Stromal cell of bone marrow (primary cell): ENCODE results near the gene TAGLN2.
A peak's percentile ranks its signal among the peaks of the same experiment; 100 is the strongest.
"Not testable (repeated sequence)": the region's sequence is repeated elsewhere in the genome, so short reads cannot be mapped to it uniquely, and the experiment has no call there.

Source experiments
- DNase-seq: peaks from one replicate; pipeline ENCODE4 v3.0.0-alpha.2; 2012; ENCODE audit warnings: low read depth

Gene TAGLN2

DNA sequence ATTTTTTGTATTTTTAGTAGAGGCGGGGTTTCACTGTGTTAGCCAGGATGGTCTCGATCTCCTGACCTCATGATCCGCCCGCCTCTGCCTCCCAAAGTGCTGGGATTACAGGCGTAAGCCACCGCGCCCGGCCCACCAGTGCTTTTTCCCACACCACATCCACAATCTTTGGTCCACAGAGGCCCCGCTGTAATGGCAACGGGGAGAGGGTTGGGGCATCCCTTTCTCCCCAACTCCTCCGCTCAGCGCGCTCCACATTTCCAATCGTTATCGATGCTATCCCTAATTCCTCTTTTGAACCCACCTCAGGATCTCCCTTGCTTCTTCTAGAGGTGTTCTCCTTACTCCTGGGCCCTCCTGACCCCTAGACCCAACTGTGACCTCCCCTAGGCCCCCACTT, 25.7 kb downstream of the TAGLN2 start:
- DNase-seq = not testable (repeated sequence)

DNA sequence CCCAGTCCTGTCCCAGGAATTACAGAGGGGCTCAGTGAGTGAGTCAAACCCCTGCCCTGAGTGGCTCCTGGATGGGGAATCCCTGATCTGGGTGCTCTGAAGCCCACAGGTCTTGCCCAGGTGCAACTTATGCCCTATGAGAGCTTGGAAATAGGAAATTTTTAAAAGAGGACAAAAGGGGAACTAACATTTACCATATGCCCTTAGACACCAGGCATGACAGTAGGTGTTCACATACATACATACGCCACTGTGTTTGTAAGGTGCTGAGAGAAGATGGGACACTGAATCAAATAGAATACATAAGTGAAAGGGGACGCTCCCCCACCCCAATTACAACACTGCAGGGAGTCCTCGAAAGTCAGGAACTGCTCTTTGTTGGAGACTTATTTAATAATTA, 26.8 kb downstream of the TAGLN2 start:
- DNase-seq = no peak

DNA sequence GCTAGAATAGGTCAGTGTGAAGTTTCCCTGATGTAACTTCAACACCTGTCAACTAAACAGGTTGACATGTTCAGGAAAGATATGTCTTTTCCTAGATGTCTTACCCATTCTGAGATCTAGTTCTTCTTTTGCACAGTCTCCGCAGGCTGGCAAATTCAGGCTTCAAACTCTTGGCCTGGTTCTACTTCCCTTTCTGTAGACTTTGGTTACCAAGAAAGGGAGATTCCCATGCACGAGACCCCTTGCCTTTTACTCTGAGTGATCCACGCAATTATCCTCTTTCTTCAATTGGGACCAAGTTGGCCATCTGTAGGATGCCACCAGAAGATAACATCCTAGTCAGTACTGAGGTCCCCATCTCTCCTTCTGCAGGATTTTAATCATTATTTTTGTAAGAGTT, 27.3 kb downstream of the TAGLN2 start:
- DNase-seq = no peak

DNA sequence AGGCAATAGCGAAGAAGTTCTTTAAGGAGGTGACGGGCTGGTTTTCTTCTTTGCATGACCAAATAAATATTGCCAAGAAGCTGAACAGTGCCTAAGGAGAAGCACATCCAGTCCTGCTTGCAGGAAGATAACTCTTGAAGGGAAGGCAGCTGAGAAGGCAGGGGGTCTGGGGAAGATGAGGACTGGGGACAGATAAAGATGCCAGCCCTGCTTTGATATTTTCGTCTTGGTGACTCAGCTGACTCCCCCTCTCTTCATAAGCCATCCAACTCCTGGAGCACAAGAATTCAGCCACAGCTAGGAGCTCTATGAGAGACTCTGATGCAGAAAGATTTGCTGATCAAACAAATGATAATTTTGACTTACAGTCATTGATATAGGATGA, 28.8 kb downstream of the TAGLN2 start:
- no peak for DNase-seq

DNA sequence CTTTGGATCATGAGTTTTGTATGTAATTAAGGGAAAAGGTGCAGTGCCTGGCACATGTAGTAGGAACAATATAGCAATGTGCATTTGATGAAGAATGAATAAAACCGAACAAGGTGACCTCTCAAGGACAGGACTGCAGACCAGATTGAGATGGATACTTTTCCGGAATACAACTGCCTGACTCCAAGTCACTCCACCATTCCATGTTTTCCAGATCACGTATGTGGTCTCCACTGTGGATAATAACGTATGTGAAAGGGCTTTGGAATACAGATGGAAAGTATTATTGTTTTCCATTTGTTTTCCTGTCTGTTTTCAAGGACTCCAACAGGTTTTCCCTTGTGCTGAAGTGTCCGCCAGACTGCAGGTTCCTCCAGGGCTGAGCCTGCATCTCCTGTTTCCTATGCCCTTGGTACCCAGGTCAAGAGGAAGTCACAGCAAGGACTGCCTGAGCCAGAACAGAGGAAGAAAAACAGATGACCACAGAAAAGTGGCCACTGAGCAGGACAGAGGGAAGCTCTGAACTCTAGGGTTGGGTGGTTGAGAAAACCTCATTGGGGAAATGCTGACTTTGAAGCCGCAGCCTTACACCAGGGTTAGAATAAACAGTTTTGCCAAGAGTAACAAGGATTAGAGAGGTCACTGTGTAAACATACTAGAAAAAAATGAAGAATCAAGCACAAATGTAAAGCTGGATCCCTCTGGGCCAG, 29.3 kb downstream of the TAGLN2 start:
- no peak for DNase-seq

DNA sequence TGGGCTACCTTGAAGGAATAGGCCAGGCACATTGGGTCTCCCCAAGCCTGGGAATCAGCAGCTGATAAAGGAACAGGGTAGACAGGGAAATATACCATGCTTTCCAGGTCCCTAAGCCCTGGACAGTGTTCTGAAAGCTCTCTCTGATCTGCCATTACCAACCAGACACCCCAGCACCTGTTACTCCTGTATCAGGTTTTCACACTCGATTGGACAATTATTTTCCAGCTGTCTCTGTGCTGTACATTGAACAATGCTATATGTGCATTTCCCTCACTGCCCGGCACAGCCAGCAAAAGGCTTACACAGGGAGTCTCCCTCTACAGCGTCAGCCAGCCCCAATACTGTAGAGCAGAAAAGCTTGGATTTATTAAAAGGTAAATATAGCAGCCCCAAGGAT, 30.0 kb downstream of the TAGLN2 start:
- DNase-seq = no peak

DNA sequence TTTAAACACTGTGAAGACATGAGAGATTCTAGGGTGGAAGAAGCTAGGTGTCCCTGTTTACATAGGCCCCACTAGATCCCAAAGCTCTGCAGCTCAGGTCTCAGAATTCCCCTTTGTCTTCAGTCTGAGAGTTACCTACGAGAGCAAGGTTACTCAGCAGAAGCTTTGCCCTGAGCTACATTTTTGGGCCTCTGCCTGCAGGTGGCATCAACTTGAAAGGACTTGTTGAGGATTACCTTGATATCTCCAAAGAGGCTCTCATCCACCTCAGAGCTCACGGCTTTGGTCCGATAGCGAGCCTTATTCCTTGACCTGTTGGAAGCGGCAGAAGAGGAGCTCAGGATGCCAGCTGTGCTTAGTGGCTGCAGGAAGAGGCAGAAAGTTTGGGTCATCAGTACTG, 32.4 kb downstream of the TAGLN2 start:
- DNase-seq = no peak

DNA sequence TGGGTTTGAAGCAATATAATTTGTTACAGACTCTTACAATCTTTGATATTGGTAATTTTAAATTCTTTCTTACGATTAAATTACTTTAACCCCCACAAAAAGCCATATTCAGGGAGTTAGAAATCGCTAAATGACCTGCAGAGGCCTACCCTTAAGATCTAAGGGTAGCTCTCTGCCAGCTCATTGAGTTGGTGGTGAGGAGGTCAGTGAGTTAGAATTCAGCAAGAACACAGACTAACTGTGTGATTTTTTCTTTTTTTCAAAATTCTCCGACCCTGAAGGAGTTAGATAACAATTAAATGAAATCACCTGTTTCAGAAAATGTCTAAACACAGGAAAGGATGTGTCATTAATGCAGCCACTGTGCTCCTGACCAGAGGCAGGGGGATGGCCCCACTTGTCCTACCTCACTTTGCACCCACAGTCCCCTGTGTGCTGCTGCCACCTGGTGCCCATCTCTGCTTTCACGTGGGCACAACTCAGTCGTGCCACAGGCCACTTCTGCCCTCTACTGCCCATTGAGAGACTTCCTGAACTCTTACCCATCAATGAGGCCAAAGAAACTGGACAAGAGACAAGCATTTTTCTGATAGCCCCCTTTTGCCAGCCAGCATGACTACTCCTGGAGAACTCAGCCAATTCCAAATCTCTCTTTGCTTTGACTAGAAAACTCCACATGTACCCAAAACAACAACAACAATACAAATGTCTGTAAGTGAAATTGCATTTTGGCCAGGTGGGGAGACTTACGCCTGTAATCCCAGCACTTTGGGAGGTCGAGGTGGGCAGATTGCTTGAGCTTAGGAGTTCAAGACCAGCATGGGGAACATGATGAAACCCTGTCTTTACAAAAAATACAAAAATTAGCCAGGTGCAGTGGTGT, 33.8 kb downstream of the TAGLN2 start:
- DNase-seq = peak; percentile 76

DNA sequence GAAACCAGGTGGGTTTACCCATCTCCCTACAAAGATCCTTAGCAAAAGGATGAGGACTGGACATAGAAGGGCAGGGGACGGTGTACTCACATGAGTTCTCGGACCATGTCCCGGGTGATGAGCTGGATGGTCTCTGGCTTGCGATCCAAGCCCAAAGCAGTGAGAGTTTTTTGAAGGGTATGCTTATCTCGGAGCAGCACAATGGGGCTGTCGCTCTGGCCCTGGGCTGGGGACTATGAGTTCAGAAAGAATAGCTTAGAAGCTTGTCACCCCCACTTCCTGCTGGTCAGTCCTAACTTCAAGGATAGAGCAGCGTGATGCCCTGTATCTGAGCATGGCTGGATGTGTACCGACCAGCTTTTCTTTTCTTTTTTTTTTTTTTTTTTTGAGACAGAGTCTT, 34.9 kb downstream of the TAGLN2 start:
- no peak for DNase-seq

DNA sequence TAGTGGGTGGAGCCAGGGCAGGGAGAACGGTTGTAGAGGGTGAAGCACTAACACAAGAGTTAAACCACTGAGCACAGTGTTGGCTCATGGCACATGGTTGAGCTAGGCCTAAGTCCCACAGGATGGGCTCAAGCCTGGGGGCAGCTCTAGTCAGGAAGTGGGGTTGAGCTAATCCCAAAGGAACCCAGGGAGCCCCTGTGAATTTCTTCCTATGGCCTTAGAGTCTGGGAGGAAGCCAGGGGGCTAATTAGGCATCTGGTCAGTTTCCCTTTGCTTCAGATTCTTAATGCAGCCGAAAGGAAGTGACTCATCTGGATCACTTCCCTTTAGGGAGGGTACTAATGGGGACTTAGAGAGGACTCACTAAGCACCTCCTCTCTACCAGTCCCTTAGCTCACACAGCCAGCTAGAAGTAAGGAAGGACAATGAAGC, 35.5 kb downstream of the TAGLN2 start:
- peak; percentile 86 for DNase-seq

DNA sequence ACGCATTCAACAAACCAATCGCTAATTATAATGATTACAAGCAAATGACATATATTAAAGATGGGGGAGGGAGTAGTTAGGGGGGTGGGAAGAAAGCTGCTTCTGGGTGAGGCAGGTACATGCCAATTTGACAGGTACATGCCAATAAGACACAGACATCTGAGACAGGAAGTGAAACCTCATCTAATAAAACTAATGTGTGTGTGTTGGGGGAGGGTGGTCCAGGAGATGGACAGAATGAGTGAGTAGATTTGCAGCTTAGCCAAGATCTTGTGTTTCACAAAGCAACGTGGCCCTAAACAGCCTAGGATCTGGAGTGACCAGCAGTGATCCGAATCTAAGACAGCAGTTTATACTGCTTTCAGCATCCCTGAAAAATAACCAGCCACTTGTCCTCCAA, 36.1 kb downstream of the TAGLN2 start:
- DNase-seq = no peak

DNA sequence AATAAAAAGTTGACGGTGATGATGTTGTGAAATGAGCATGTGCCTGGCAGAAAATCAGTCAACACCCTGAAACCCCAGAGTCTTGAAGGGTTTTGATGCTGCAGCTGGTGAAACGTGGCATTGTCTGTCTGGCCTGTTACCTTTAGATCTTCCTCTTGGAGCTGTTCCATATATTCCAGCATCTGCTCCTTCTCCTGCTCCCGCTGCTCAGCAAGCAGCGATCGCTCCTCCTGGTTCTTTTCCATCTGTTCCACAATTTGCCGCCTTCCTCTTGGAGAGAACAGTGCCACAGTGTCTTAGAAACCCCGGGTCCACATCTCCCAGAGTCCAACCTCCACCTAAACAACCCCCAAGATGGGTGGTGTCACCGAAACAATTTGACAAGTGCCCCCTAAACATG, 41.0 kb downstream of the TAGLN2 start:
- DNase-seq = no peak

DNA sequence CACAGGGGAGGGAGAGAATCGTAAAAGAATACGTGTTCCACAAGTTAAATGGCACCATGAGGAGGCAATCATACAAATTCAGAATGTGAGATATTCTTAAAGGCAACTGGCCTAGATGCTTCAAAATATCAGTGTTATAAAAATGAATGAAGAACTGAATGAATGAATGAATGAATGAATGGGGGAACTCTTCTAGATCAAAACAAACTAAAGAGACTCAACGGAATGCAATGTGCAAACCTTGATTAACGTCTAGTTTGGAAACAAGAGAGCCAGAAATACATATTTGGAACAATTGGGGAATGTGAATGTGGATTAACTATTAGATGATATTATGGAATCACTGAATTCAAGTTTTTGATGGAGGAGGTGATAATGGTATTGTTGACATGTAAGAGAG, 42.2 kb downstream of the TAGLN2 start:
- DNase-seq = no peak

DNA sequence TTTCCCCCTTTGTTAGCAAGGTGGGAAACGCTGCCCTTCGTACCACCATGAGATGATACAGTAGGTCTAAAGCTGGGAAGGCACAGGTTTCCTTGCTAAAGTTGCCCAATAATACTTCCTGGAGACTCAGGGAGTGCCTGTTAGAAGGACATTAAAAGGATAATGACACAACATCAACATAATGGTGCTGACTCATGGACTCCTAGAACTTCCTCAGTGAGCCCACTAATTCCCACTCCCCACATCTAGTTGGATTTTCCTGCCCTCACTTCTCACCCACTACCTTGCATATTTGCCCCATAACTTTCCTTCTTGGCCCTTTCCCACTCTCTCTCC, 42.8 kb downstream of the TAGLN2 start:
- DNase-seq = peak; percentile 19

DNA sequence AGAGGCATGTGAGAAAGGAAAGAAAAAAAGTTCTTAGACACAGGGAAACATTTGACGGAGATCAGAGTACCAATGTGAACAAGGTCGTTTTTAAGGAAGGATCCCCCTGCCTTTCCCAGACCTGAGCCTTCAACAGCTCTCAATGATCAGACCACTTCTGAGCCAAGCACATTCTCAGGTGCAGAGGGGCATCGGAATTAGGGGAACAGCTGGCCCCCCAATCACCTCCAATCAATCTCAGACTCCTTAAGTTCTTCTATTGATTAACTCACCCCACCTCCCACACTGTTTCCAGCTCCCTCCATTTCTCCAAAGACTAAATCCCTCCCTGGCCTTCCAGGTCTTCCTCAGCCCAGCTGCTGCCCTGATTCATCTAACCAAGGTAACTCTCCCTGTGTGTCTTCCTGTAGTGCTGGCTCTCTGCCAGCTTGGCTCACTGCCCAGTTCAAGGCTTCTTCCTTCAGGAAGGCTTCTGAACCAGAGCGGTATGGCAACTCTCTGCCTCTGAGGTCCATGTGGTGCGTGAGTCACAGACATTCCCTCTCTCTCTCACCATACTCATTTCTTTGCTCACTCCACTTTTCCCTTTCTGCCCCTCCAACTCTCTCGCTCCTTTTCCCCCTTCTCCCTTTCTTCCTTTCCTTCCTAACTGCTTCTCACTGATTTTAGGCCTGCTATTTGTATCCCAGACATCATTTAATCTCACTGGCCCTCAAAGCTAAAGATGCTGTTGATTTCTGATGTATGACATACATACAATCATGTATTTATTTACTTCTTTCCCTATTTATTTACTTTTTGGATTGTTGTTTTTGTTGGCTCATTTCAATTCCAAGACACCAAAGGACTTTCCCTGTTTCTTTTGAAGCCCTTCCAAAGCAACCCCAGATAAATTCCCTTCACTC, 43.4 kb downstream of the TAGLN2 start:
- DNase-seq = peak; percentile 81

DNA sequence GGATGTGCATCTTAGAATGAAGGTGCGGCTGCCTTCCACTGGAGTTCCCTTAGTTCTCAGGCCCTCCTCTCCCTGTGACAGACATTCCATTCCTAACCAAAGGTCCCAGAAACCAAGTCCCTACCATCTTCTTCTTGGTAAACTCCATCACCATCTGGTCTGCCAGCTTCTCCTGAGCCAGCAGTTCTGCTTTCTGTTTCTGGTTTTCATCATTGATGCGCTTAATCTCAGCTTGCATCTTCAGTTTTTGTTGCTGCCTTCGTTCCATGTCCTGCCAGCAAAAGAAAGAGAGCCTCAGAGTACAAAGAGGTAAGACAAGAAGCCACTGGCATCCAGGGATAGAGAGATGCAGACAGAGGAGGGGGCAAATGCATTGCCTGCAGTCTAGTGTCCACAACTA, 44.9 kb downstream of the TAGLN2 start:
- DNase-seq = no peak

DNA sequence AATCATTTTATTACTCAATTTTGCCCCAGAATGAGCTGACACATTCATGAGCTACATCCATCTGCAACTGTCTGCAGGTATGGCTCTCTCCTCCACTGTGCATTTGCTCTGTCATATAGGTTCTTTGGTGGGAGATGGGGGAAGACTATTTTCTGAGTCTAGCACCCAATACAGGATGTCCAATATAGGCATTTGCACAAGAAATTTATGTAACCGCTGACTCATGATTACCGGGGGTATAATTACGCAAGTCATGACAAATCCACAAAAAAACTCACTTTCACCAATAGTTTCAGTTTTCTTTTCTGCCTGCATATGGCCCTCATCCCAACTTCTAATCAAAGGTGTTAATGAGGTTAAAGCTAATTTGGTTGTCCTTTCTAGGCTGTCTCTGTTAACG, 45.3 kb downstream of the TAGLN2 start:
- DNase-seq = peak; percentile 65

DNA sequence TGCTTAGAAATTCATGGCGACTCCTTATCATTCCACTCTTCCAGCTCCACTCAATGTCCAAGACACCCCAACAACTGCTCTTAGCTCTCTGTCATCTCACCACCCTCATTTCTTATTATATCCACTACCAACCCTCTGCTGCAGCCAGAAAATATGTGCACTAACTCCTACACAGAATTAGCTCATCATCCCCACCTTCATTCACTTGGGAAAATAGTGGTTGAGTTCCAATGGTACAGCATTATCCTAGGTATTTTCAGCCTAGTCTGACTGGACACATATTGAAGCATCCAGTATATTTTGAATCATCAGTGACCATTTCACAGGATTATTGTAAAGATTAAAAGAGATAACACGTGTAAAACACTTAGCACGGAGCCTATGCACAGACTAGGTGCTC, 46.2 kb downstream of the TAGLN2 start:
- DNase-seq = no peak

DNA sequence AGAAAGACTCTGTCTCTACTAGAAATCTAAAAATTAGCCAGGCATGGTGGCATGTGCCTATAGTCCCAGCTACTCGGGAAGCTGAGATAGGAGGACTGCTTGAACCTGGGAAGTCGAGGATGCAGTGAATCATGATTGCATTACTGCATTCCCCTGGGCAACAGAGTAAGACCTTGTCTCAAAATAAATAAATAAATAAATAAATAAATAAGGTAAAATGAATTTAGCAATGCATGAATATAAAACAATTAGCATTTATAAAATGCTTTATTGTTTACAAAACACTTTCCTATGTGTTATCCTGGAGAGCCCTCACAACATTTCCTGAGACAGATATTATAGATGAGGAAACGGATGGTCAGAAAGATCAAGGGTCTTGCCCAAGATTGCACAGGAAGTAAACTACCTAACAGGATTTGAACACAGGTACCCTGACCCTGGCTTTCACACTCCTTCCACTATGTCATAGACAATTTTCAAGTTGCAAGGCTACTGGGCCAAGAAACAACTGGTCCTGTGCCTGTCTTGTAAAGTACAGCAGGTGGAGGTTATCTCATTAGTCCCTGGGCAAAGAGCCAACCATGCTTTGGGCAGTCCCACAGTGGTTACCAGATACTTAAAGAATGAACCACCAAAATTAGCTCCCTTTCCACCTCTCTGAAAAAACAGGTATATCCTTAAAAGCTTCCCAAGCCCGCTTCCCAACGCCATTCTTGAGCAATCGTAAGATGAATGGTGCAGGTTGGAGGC, 47.4 kb downstream of the TAGLN2 start:
- DNase-seq = no peak

DNA sequence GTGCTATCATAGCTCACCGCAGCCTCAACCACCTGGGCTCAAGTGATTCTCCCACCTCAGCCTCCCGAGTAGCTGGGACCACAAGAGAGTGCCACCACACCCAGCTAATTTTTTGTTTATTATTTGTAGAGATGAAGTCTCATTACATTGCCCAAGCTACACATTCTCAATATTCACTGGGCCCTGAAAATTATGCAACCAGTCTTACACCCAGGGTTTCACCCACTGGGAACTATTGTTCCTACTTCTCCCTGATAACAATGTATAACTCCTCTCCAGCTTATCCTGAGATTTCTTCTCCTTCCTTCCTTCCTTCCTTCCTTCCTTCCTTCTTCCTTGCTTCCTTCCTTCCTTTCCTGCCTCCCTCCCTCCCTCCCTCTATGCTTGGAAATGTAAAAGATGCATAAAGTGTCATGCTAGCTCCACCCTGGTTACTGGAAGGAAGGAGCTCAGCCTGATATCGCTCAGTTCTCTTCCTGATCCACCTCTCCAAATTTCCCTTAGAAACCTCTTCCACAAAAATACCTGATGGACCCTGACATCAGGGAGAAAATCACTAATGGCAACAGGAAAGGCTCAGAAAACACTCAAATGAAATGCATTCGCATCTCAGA, 51.7 kb downstream of the TAGLN2 start:
- DNase-seq = no peak

DNA sequence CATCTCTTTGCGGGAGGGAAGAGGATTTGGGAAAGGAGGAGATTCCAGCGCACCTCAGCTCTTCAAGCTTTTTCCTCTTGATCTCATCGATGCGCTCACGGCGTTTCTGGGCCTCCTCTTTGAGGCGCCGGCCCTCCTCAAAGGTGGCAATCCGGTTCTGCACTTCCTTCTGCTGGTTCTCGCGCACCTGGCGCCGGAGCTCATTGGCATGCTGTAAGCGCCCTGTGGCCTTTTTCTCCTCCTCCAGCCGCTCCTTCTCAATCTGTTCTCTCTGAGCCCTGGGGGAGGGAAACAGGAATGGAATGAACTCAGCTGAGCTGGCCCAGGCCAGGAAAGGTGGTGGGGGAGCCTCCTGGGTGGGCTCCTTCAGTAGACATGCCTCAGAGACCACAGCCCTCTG, 52.4 kb downstream of the TAGLN2 start:
- no peak for DNase-seq

DNA sequence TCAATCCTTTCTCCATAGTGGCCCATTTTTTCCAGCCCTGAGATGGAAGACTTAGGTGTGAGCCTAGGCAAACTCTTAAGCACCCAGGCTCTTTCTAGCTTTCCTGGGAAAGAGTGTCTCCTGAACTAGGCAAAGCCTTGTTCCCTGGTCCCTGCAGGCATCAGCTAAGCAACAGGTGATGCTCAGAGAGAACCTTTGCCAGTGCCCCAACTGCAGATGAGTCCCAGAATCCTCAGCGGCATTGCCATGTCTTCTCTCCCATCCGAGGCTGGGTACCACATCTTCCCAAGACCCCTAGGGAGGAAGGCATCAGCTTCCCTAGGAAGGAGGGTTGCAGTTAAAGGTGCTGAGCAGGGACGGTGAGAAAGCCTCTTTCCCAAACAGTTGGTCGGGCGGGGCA, 54.6 kb downstream of the TAGLN2 start:
- DNase-seq = no peak
